ENCODE results near the gene DUSP10.

Gene DUSP10

GRCh38 chr1:221765527-221765926 lies 23.6 kb upstream of the DUSP10 start:
- DNase-seq (ENCODE audit: low spot score) (peak; percentile 25), FAIRE-seq (peak; percentile 73)

DNA sequence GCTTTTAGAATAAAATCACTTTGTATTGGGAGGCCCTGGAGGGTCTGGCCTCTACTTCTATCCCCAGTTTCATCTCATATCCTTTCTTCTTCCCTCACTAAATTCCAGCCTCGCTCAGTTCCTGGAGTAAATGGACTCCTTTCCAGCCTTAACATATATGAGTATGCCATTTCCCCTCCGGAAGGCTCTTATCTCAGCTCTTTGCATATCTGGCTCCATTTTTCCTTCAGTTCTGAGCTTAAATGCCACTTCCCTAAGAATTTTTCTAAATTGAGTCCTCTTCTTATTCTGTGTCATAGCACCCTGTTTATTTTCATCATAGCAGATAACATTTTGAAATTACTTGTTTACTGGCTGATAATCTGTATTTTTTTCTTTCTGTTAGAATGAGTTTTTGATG lies 20.2 kb upstream of the DUSP10 start:
- DNase-seq (ENCODE audit: low spot score) (no peak), FAIRE-seq (no peak)

- DNase-seq (ENCODE audit: low spot score) (no peak), FAIRE-seq (no peak)
Observed at GRCh38 chr1:221761354-221762002, 19.6 kb upstream of the DUSP10 start.

GRCh38 chr1:221760911-221761310 lies 19.0 kb upstream of the DUSP10 start:
- DNase-seq (ENCODE audit: low spot score) (no peak), FAIRE-seq (no peak)

GRCh38 chr1:221759436-221759835 lies 17.5 kb upstream of the DUSP10 start:
- DNase-seq (ENCODE audit: low spot score) (no peak), FAIRE-seq (no peak)

GRCh38 chr1:221758455-221758854 lies 16.6 kb upstream of the DUSP10 start:
- DNase-seq (ENCODE audit: low spot score) (no peak), FAIRE-seq (no peak)

DNA sequence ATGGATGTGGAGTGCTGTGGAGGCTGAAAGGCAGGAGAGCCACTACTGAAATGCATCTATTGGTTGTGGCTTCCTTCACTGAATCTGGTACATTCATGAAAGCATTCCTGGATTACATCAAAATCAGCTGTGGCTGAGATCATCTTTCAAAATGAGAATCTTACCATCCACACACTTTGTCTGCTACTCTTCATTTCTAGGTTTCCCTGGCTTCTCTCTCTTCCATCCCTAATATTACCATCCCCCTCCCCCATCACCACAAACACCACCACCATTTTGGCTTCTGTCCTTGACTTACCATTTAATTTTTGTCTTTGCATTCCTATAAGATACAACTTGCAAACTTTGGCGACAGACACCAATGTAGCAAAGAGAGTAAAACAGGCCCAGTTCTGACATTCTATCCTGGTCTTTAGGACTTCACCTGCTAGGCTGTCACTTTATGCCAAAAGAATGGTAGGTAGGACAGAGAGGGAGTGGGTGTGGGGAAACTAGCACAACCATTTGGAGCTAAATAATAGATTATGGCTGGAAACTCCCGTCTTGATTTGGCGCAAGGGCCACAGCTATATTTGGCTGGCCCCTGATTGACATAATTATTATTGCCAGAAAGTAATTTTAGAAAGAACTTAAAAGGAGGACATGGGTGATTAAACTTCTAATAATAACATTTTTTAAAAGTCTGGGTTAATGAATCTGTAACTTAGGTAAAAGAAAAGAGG lies 15.1 kb upstream of the DUSP10 start:
- no peak for DNase-seq (ENCODE audit: low spot score)
- no peak for FAIRE-seq

GRCh38 chr1:221753828-221754188 lies 11.9 kb upstream of the DUSP10 start:
- DNase-seq (ENCODE audit: low spot score) (no peak), FAIRE-seq (no peak)

DNA sequence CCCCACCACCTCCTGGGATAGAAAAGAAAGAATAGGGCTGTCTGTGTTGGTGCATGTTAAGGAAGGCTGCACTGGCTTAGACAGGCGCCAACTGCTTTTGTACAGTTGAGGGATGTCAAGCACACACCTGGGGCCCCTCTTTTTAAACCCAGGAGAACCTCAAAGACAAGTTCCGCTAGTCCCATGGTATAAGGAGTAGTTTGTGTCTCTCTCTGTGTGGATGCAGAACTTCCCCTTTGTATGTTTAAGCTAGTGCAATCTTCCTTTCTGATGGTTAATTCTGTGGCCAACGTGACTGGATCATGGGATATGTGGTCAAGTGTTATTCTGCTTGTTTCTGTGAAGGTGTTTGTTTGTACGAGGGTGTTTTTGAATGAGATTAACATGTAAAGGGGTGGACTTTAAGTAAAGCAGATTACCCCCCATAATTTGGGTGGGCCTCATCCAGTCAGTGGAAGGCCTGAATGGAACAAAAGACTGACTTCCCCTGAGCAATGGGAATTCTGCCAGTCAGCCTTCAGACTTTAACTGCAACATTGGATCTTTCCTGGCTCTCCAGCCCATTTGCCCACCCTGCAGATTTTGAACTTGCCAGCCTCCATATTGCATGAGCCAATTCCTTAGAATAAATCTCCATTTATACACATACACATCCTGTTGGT lies 9.5 kb upstream of the DUSP10 start:
- no peak for DNase-seq (ENCODE audit: low spot score)
- FAIRE-seq: no peak

DNA sequence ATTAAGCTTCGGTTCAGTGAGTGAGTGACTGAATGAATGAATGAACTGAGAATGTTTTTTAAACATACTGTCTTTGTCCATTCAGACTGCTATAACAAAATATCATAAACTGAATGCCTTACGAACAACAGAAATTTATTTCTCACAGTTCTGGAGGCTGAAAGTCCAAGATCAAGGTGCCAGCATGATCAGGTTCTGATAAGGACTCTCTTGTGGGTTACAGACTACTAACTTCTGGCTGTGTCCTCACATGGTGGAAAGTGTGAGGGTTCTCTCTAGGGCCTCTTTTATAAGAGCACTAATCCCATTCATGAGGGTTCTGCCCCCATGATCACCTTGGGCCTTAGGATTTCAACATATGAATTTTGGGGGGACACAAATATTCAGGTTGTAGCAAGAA lies 7.1 kb upstream of the DUSP10 start:
- no peak for DNase-seq (ENCODE audit: low spot score)
- no peak for FAIRE-seq

DNA sequence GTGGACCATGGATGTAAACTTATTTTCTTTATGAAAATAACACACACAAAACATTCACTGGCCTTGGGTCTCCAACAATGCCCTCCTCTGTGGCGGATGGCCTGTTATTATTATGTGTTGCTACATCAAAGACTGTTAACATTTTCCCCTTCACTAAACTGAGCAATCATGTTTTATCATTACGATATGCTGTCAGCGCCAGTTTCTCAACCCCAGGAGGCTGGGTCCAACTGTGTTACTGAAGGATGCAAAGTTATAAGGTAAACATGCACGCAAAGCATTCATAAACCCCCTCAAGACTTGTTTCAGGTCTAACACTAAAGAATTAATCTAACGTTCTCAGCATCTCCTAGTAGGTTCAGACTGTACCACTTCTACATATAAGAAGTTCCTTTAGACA lies 6.0 kb upstream of the DUSP10 start:
- FAIRE-seq (no peak), DNase-seq (ENCODE audit: low spot score) (no peak)

DNA sequence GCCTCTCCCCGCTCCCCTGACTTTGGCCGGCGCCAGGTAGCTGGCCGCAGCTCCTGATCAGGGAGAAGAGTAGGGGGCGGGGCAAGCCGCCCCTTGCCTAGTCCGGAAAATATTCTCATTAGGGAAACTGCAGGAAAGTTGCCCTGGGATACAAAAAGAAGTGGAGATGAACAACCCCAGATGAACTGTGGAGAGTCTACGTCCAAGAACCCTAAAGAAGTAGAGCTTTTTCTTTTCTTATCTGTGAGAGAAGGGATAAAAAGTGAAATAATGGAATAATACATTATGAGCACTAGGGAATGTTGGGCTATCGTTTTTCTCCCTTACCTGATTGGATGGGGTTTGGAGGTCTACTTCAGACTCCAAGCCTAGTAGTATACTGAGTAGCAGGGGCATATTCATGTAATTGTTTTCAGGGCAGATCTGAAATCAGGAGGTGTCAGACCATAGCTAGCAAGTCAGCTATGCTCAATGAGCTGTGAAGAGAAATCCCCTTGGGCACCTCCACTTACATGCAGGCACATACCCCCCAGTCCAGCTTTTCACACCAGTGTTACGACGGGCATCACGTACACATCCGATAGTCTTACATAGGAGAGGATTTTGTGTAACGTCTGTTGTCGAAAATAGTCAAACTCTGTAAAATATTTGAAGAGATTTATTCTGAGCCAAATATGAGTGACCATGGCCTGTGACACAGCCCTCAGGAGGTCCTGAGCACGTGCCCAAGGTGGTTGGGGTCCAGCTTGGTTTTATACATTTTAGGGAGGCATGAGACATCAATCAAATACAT lies 1.7 kb upstream of the DUSP10 start:
- FAIRE-seq: no peak
- peak; percentile 59 for DNase-seq (ENCODE audit: low spot score)

DNA sequence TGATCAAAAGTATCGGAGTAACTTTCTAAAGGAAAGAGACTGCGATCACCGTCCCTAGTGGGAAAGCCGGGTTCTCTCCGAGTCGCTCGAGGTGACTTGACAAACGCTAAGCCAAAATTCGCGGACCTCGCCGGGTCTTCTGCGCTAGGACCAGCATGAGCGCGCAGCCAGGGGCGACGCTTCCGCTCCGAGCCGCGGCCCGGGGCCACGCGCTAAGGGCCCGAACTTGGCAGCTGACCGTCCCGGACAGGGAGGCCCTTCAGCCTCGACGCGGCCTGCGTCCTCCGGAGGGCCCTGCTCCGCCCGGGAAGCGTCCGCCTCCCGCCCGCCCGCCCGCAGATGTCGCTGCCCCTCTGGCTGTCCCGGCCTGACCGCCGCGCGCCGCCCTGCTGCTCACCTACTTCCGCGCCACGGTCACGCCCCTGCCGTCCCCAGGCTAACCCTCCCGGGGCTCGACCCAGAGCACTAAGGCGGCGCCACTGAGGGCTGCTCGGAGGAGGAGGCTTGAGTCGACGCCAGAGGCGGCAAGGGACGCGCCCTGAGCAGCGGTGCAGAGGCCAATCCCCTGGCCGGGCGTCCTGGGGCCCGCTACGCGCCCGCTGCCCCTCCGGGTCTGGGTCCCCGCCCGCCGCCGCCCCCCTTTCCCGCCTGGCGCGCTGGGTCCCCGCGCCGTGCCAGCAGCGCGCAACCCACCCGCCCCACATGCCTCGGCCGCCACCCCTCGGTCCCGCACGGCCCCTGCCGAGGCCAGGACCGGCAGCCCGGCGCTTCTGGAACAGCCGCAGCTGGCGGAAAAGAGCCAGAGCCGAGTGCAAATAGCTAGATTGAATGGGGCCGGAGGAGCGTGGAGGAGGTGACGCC lies 896 bp upstream of the DUSP10 start:
- no peak for FAIRE-seq
- peak; percentile 89 for DNase-seq (ENCODE audit: low spot score)

DNA sequence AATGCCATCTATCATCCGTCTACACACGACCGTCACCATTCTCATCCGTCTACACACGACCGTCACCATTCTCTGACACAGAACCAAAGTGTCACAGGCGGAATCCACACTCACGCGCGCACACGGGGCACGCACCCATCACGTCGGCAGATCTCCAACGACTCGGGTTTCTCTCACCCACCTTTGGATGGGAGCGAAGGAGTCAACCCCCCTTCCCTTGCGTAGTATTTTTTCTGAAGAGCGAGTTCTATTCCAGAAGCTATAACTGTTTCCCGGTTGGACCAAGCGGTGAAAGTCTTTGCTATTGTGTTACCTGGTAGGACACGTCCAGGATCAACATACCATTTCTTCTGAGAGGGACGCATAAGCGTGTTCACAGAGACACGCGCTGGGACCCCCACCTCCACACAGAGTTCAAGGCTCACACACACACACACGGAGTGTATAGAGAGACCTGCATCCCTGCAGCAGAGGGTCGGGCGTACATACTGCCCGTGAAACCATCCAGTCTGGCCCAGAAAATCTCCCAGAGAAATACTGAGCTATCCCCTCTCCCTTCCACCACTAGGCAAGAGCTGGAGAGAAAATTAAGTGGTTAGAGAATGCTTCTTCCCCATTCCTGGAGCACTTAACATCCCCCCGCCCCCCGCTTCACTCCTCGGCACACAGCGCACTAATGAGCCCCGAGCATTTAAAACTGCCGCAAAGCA lies 741 bp downstream of the DUSP10 start:
- DNase-seq (ENCODE audit: low spot score) (no peak), FAIRE-seq (no peak)

DNA sequence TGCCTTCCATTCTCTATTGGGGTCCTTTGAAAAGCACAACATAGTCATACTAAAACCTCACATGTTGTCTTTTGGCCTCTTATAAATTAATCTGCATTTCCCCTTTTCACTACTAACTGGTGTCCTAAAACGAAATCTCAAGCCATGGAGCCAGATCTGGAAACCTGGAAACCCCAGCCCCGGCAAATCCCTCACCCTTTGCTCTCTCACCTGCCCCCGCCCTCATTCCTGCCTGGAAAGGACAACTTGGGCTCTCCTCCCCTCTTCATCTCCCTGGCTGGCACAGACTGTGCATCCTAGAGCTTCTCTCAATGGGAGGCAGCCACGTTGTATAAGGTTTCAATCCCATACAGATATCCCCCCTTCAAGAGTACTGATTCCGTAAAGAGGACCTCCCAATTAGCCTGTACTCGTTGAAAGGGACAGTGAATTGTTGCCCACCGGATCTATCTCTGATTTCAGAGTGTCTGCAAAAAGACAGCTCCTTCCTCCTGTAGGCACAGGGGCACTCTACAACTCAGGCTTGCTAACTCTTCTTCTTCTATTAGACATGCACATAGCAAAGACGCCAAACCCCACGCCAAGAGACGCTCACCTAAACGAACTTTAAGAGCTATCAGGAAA lies 1.4 kb downstream of the DUSP10 start:
- DNase-seq (ENCODE audit: low spot score): no peak
- no peak for FAIRE-seq

DNA sequence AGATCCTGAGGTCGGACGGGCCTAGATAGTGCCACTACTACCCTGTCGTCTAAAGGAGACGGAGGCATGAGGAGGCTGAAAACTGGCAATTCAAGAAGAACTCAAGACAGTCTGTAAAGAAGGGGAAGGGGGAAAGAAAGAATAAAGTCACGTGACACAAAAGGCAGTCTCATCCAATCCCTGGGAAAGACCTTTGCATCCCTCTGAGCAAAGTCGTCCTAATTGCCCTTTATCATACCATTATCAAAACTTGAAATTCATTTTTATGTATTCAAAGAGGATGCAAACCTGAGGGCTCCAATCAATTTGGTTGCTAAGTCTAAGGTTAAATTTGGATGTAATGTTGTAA lies 2.2 kb downstream of the DUSP10 start:
- DNase-seq (ENCODE audit: low spot score) (no peak), FAIRE-seq (no peak)

DNA sequence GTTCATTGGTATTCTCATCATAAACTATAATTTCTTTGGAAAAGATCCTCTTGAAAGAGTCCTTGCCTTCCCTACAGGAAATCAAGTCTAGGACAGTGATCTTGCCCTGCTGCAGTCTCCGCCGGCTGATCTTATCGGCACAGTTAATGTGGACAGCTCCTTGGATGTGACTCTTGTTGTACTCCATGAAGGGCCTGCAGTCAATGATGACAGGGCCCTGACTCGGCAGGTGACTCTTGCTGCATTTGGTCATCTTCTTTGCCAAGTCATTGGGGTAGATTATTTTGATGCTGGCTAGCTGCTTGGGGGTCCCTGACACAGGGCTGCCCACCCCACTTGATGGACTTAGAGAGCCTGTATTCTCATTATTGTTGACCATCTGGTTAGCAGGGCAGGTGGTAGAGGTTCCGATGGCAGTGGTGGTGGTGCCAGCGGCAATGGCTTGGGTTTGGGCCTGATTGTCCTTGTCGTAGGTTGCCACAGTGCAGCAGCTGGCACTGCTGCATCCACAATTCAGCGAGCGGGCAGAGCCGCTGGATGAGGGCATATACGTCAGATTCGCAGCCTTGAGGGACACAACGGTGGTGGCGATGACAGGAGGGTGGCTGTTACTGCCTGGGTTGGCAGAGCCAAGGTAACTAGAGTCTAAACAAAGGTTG lies 2.7 kb downstream of the DUSP10 start:
- DNase-seq (ENCODE audit: low spot score): no peak
- FAIRE-seq: no peak

- no peak for FAIRE-seq
- no peak for DNase-seq (ENCODE audit: low spot score)
Observed at GRCh38 chr1:221736714-221737113, 5.2 kb downstream of the DUSP10 start.

- FAIRE-seq: no peak
- DNase-seq (ENCODE audit: low spot score): no peak
Observed at GRCh38 chr1:221735999-221736398, 5.9 kb downstream of the DUSP10 start.

- DNase-seq (ENCODE audit: low spot score): no peak
- FAIRE-seq: no peak
Observed at GRCh38 chr1:221734187-221734586, 7.7 kb downstream of the DUSP10 start.

All from RCC 7860 (cell line).